ENCODE data around the gene NOP9. TPM values are rescaled to one million over a fixed set of nuclear protein-coding genes. Genes with fewer than 3 reads are reported as not detected.

Gene NOP9, protein sequence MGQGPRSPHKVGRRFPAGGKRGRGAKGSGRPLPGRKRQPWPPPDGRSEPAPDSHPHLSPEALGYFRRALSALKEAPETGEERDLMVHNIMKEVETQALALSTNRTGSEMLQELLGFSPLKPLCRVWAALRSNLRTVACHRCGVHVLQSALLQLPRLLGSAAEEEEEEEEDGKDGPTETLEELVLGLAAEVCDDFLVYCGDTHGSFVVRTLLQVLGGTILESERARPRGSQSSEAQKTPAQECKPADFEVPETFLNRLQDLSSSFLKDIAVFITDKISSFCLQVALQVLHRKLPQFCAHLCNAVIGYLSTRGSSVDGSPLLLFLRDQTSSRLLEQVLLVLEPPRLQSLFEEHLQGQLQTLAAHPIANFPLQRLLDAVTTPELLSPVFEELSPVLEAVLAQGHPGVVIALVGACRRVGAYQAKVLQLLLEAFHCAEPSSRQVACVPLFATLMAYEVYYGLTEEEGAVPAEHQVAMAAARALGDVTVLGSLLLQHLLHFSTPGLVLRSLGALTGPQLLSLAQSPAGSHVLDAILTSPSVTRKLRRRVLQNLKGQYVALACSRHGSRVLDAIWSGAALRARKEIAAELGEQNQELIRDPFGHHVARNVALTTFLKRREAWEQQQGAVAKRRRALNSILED
- polyA plus RNA-seq = 10 to 100 TPM in 2 of 3 donors, 1 to 10 TPM in 1; 6.8 to 11.6 (median 11.0) TPM

DNA sequence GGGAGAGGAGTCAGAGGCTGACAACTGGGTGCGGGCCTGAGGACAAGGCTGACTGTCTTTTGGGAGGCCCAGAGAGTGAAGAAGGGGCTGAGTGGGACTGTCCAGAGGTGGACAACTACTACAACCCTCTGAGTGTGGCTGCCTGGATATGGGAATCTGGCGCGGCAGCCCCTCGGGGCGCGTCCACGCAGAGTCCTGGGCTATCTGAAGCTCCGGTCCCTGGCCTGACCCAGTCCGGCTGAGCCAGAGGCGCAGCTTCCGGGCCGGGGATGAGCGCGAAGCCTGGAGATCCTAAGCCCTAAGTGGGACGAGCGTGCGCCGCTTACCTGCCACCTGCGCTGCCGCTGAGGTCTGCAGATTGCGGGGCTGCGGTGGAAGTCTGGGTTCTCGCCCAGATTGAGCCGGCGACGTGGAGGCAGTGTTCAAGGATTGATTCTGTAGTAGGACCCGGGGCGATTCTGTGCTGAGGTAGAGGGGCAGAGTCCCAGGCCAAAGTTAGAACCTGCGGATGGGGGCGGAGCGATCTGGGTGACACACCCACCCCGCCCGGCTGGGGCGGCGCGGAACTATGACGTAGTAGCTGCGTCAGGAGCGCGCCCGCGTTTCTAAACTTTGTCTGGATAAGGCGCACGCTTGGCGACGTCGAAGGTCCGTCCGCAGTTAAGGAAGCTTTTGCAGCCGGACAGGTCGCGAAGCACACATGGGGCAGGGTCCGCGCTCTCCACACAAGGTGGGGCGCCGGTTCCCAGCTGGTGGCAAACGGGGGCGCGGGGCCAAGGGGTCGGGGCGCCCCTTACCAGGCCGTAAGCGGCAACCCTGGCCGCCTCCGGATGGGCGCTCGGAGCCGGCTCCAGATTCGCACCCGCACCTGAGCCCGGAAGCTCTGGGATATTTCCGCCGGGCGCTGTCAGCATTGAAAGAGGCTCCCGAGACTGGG, at the start of gene NOP9, which contains the start of gene DHRS1:
TSS of gene NOP9 (plus strand) at position 596 of the 937 bp plus-strand sequence. CDS start at position 701, 105 bp downstream.
TSS of gene DHRS1 (minus strand) at position 526 of the 937 bp plus-strand sequence. CDS start 674 bp downstream, outside the sequence.
- WGBS, 3 donors = 0 to 1% (median 0%) methylated on average over 71 to 75 of the region's 75 CpGs

DNA sequence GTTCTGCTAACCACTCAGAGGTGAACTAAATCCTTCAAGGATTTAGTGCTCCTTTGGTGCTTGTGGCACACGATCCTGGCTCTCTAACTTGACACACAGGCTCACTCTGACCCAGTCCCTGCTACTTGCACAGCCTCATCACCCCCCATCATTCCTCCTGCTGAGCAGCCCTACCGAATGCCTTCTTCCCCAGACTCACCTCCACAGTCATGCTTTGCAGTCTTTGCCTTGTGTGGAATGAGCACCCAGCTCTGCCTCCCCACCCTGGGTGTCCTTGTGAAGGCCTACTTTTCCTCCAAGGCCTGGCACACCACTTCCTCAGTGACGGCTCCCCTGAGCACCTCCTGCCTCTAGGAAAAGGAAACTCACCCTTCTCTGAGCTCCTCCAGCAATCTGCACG, 49.3 kb upstream of the NOP9 start:
- WGBS, 3 donors = 54 to 61% (median 56%) methylated on average over 4 of the region's 4 CpGs
- H3K27ac ChIP-seq (ENCODE audit: low read depth, low read length) = no peak overlapping the region

More for the DNA sequence above, at the start of gene NOP9, which contains the start of gene DHRS1:
- peak within 1 kb of the TSS; percentile 31 for H3K27ac ChIP-seq (ENCODE audit: low read depth, low read length)

DNA sequence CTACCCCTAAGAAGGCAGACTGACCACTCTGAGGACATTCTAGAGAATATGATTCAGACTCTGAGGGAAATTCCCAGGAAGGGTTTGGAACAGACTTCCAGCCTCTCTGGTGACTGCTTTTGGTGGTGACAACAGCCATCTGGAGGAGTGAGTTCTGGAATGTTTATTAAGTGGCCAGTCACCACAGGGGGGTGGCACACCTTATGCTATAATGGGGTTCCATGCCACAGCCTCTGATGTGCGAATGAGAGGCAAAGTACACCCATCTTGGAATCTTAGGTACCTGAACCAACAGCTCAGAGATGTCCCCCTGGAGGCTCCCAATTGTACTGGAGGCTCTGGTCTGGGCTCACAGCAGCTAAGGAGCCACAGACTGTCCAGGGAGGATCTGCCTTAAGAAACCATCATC, 47.8 kb upstream of the NOP9 start:
- WGBS, 3 donors = 94 to 95% (median 94%) methylated on average over 1 of the region's 1 CpG
- H3K27ac ChIP-seq (ENCODE audit: low read depth, low read length) = no peak overlapping the region

DNA sequence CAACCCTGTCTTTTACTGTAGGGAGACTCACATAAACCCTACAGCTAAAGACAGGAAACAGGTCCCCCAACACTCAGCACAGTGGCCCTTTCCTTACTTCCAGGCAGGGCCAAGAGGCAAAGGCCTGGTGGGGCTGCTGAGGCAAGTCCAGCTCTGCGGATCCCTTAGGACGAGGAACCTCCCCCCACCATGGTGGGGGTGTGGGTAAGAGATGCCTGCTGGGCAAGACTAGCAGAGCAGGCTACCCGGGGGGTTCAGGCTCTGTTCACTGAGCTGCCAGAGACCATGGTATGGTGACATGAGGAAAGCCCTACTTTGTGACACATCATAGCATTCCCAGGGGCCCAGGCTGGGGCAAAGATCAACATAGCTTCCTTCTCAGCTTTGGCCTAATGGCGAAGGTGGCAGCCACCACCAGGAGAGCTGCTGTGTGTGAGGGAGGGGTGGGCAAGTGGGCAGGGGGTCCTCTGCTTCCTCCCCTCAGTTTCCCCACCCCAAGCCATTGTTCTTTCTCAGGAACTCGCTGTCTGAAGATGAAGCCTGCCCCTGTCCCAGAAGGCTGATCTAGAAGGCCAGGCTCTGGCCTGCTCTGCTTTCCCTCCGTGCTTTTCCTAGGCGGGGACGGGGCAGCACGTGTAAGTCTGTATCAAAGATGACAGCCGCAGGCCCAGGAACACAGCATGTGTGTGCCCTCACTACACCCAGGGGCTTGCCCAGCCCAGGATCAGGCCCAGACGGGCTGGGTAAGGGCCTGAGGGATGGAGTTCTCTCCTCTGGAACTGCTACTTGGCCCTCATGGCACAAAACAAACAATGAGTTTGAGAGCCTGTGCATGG, 47.1 kb upstream of the NOP9 start:
- WGBS, 3 donors = 77 to 85% (median 81%) methylated on average over 11 of the region's 11 CpGs
- no peak overlapping the region for H3K27ac ChIP-seq (ENCODE audit: low read depth, low read length)

DNA sequence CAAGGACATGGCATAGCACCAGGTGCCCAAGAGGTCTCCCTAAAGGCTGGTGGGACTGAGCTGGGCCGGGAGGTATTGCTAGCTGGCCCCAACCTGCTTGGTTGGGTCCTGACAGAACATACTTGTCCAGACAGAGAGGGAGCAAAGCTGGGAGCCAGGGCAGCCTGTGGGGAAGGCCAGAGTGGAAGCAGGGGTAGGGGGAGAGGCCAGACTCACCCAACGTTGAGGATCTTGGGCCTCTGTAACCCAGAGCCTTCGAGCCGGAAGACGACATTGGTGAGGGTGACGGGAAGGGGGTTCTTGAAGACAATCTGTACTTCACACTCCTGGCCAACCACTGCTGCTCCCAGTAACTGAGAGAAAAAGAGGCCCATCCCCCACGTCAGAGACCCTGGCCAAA, 45.7 kb upstream of the NOP9 start:
- WGBS, 3 donors = 78 to 89% (median 88%) methylated on average over 7 of the region's 7 CpGs
- H3K27ac ChIP-seq (ENCODE audit: low read depth, low read length) = no peak overlapping the region

DNA sequence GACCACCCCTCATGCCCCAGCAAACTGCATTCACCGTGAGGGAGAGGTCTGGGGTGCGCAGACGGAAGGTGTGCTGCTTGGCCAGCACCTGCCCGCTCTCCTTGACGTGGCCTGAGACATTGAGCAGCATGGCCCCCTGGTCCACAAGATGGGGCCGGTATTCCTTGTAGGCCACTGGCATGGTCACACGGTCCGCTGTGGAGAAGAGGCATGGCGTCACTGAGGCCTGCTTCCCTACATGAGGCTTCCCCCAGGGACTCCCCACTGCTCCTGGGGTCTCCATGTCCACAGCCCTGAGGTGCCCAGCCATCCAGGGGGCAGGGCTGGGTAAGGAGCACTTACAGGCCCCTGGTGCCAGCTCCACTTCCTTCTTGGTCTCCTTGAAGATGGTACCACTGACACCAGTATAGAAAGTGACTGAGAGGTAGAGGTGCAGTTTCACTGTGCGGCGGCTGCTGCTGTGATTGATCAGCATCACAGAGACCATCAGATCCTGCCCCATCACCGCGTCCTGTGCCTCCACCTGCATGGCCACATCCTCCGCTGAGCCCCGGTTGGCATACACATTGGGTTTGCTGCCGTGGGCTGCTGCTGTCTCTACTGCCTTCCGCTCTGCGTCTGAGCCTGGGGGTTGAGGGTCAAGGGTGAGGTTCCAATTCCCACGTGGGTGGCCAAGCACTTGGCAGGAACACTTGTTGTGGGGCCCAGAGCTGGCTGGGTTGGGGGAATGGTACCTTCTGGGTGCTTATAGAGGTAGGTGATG, 44.8 kb upstream of the NOP9 start:
- WGBS, 3 donors = 90 to 95% (median 94%) methylated on average over 19 of the region's 19 CpGs
- no peak overlapping the region for H3K27ac ChIP-seq (ENCODE audit: low read depth, low read length)

DNA sequence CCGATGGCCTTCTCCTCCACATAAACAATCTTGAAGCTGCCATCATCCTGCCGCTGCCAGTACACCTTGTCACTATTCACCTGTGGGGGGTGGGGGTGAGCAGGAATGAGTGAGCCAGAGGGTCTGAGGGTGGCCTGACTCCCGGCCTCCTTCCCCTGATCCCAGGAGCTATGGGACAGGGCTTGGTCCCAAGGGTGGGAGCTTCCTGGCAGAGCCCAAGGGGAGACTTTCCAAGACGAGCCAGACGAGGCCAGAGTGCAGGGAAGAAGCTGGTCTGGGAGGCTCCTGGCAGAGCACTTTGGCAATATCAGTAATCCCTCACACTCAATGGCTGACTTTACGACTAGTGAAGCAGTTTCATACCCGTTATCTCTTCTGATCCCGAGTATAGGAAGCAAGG, 44.2 kb upstream of the NOP9 start:
- H3K27ac ChIP-seq (ENCODE audit: low read depth, low read length) = no peak overlapping the region
- 79 to 89% (median 86%) methylated on average over 8 of the region's 8 CpGs for WGBS, 3 donors

DNA sequence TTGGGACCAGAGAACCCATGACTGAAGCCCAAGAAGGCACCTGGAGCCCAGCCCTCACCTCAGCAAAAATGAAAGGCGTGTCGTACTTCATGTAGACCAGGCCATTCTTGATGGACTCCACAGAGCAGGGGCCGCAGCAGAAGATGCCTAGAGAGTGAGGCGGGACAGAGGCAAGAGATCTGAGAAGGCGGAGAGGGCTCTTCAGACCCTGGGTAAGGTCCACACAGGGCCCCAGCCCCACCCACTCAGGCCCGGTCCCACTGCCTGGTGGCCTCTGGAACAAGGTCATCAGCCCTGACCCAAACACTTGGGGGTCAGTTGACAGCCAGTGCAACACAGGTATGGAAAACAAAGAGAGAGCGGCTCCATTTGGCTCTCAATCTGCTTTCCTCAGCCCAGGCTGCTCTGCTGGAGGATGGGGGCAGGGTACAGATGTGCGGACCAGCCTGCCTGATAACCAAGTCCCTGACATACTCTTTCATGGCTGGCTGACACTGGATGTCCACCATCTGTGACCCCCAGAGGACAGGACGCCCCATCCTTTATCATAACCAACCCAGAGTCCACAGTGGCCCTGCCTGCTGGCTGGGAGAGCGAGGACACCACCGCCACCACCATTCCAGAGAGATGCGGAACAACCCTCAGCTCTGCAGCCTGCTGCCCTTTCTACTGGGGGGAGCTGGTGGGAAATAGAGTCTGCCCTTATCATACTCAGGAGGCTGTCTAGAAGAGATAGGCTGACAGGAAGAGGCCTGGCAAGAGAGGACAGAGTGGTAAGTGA, 43.5 kb upstream of the NOP9 start:
- no peak overlapping the region for H3K27ac ChIP-seq (ENCODE audit: low read depth, low read length)
- WGBS, 3 donors = 94 to 95% (median 94%) methylated on average over 12 of the region's 12 CpGs

DNA sequence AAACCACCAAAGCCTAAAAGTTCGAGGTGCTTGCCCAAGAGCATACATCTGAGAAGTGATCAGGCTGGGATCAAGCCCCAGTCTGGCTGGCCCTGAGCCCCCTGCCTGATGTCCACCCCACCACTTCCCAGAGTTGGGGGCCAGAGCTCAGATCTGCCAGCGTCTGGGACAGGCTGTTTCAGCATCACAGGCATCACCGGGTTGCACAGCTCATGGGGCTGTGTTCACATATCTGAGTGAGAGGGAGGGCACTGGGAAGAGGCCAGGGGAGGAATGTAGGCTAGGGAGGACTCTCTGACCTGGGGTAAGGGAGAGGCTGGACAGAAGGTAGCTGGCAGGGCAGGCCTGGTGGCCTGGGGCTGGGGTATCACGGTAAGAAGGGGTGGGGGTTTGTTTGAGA, 42.7 kb upstream of the NOP9 start:
- 67 to 76% (median 69%) methylated on average over 4 of the region's 4 CpGs for WGBS, 3 donors
- no peak overlapping the region for H3K27ac ChIP-seq (ENCODE audit: low read depth, low read length)

DNA sequence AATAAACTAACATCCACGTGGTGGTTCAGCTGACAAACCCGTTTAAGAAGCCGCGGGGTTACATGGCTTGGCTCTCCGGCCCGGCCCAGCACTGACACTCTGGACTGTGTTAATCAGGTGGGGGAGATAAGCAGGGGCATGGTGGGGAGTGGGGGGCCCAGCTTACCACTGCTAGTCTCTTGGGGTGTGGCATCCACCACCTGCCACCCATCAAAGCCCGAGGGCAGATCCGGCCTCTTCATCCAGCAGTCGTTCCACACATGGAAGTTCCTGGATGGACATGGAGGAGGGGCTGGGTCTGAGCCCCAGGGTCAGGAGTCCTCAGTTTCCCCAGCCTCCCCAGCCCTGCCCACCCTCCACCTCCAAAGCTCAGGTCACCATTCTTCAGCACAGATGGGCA, 41.5 kb upstream of the NOP9 start:
- no peak overlapping the region for H3K27ac ChIP-seq (ENCODE audit: low read depth, low read length)
- 77 to 83% (median 82%) methylated on average over 9 of the region's 9 CpGs for WGBS, 3 donors

DNA sequence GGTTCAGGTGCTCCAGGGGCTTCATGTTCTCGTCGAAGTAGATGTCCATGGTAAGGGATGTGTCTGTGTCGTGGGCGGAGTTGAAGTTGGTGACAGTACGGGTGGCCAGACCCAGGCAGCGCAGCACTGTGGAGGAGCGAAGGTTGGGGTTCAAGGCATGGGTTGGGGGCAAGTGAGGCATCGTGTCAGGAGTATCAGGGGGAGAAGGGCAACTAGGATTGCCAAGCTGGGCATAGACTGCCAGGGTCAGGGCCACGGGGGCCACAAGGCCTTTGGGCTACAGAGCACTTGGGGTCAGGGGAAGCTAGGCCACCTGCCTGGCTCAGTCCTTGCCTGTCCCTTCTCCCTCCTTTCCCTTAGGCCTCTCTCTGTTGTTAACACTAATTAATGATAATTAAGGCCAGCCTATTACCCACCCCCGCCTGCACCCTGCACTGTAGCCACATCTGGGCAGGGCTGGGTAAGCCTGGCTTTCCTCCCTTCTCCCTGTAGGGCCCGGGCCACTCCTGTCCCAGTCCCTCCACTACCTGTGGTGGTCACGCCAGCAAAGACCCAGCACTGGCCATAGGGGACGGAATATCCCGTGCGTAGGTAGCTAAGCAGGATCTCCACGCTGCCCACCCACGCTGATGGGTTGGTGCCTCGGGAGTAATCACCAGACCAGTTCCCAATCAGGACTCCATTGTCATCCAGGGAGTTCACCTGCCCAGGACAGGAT, 40.9 kb upstream of the NOP9 start:
- 83 to 88% (median 88%) methylated on average over 18 of the region's 18 CpGs for WGBS, 3 donors

DNA sequence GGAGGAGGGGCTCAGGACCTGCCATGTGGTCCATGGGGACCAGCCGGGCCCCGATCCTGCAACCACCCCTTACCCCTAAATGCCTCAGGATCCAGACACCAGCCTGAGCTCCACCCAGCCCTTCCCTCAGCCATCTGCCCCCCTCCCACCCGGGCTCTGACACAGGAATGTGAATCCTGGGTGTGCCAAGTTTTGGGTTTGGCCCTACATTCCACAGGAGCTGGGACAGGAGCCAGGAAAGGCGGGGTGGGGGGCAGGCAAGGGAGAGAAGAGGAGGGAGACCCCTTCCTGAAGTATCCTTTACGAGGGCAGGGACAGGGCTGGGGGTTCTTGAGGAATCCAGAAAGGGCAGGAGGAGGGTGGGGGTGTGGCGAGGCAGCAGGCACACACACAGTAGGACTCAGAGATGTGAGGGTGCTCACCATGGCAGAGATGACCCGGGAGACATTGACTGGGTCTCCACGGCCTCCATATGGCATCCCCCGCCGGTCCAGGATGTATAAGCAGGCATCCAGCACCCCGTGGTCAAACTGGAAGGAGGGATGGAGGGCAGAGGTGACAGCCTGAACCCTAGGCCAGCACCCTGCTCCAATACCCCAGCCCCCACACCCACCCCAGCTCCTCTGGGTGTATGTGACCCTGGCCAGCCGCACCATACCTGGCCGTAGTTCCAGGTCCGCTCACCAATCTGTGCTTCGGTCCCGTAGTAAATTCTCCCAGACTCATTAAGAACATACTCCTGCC, 40.2 kb upstream of the NOP9 start:
- WGBS, 3 donors = 74 to 77% (median 77%) methylated on average over 16 of the region's 16 CpGs
- H3K27ac ChIP-seq (ENCODE audit: low read depth, low read length) = no peak overlapping the region

More for the DNA sequence above, 40.9 kb upstream of the NOP9 start:
- H3K27ac ChIP-seq (ENCODE audit: low read depth, low read length) = no peak overlapping the region

DNA sequence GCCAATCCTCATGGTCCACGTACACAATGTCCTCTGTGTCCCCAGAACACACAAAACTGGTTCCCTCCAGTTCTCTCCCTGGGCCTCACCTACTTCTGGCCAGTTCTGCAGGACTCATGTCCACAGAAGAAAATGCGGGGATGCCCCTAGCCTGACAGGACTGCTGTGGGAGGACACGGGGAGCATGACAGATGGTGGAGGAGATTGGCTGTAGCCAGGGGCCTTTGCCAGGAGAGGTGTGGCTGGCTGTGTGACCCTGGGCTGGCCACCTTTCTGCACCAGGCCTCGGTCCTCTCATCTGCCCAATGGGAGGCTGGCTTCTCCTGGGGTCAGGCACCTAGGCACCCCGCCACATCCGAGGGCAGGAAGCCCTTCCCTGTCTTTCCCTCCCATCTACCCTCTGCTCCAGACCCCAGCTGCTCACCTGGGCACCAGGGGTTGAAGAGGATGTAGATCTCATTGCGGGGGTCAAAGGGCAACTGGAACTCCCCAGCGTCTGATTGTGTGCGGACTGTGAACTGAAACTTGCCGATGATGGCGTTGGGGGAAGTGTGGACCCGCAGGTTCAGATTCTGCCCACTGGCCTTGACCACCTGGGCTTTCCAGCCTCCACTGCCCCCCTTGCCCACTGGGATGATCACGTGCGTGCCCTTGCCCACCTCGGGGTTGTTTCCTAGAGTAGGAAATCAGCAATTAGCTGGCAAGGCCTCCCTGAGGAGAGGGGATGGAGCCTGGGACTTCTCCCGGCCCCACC, 39.4 kb upstream of the NOP9 start:
- WGBS, 3 donors = 77 to 84% (median 83%) methylated on average over 16 of the region's 16 CpGs
- H3K27ac ChIP-seq (ENCODE audit: low read depth, low read length) = no peak overlapping the region

DNA sequence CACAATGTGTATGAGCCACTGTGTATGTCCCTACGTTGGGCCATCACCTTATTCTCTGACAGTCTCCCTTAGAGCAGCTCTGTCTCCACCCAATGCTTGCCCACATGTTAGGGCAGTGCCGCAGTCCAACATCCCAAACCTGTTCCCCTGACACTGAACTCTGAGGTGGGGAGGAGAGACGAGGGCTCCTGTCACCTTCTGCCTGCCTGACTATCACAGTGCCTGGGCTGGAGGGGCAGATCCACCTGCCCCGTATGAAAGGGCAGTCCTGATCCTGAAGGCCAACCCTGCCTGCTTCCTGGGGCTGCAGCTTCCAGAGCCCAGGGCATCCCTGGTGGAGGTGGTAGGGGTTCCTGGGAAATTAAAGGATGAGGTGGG, 38.9 kb upstream of the NOP9 start:
- no peak overlapping the region for H3K27ac ChIP-seq (ENCODE audit: low read depth, low read length)
- whole genome bisulfite sequencing, 3 donors = 80 to 87% (median 85%) methylated on average over 4 of the region's 4 CpGs

Measured in adipose tissue (tissue), 3 donors.